Prostate gland (tissue), 2 donors: ENCODE data around the gene NEURL1B. TPM values are rescaled to one million over a fixed set of nuclear protein-coding genes. Genes with fewer than 3 reads are reported as not detected.
"Not testable (repeated sequence)": the region's sequence is repeated elsewhere in the genome, so short reads cannot be mapped to it uniquely, and the experiment has no call there.

Experiments
- DNase-seq: peaks from one replicate; pipeline ENCODE4 v3.0.0-alpha.2; 2019; ENCODE audit warnings: low spot score
- H3K27ac ChIP-seq, 2 donors: fragments of 200-600 bp; sonication (generic); 2 replicates each; pipeline ENCODE4 v1.5.1; 2017 to 2019
- H3K27me3 ChIP-seq: fragments of 200-600 bp; sonication (generic); replicated peaks from 2 replicates; pipeline ENCODE4 v1.5.1; 2019; ENCODE audit not compliant: insufficient read depth
- H3K36me3 ChIP-seq, 2 donors: fragments of 200-600 bp; sonication (generic); 1 replicate in 1 of 2; 2 replicates in 1 of 2; pipeline versions ENCODE4 v1.5.1 to v1.8.1; 2017 to 2019
- H3K4me1 ChIP-seq: fragments of 200-600 bp; sonication (generic); replicated peaks from 2 replicates; pipeline ENCODE4 v1.5.1; 2019
- H3K4me3 ChIP-seq, 2 donors: fragments of 200-600 bp; sonication (generic); 2 replicates each; pipeline ENCODE4 v1.5.1; 2017 to 2019
- H3K9me3 ChIP-seq: fragments of 200-600 bp; sonication (generic); 2 replicates; pipeline ENCODE4 v1.5.1; 2017
- POLR2A ChIP-seq: fragments of 450-650 bp; IDR thresholded peaks from one replicate; pipeline ENCODE4 v1.6.1; 2016; ENCODE audit warnings: antibody characterized with exemption, mild to moderate bottlenecking
- POLR2AphosphoS5 ChIP-seq: sonication (generic); formaldehyde crosslinking; IDR thresholded peaks from one replicate; pipeline ENCODE4 v1.6.1; 2017; ENCODE audit warnings: antibody characterized with exemption
- WGBS: methylation state at CpG from one replicate; pipeline ENCODE4 v1.1.5; 2018; 5-methylcytosine and 5-hydroxymethylcytosine counted together
- intact Hi-C: fragments of 100-400 bp; cut with DNase I; formaldehyde crosslinking; loops from one replicate; pipeline ENCODE4 v1.14.2; 2022
- total RNA-seq, 2 donors: library from RNA; depleted of rRNA; stranded (reverse); fragments of >200 nt; gene quantifications; one replicate each; pipeline ENCODE4 v1.1.0, GENCODE V29; 2016
- TF ChIP-seq, protein P1 (sequence below), 4 experiments: fragments of 200-600 bp in 2 of 4; fragments of 450-650 bp in 2 of 4; sonication (generic) in 2 of 4; IDR thresholded peaks; 1 replicate in 3 of 4; 2 replicates in 1 of 4; pipeline ENCODE4 v1.5.1; 2016 to 2019; ENCODE audit warnings: antibody characterized with exemption in 4 of 4, mild to moderate bottlenecking in 2 of 4, moderate library complexity in 2 of 4

NEURL1B gene
- total RNA-seq, 2 donors from 2014 or later = 23.9 to 39.9 TPM

DNA sequence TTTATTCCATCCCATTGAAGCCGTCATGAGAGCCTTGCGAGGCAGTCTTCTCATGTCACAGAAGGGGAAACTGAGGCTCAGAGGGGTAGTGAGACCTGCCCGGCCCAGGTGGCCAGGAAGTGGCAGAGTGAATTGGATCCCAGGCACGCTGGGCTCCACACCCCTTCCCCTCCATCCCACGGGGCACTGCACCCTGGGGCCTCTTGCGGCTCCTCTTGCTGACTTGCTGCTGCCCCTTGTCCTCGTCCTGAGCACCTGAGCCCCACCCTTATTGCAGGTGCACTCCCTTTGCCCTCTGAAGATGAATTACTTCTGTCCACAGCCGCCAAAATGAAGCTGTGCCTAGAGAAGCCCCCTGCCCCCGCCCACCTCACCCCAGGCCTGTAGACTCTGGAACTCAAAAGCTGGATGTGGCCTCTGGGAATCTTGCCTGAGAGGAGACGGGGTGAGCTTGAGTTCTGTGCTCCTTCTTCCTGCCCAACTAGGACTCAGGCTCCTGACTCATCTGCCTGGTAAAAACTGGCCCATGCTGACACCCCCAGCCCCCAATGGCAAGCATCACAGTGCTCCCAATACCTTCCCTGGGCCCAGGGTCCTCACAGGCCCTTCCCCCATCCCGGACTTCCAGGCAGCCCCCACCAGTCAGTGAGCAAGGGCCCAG is 6.4 kb downstream of the NEURL1B start:
- 78% methylated on average over 11 of the region's 11 CpGs for WGBS
- intact Hi-C loops = no loop called here

DNA sequence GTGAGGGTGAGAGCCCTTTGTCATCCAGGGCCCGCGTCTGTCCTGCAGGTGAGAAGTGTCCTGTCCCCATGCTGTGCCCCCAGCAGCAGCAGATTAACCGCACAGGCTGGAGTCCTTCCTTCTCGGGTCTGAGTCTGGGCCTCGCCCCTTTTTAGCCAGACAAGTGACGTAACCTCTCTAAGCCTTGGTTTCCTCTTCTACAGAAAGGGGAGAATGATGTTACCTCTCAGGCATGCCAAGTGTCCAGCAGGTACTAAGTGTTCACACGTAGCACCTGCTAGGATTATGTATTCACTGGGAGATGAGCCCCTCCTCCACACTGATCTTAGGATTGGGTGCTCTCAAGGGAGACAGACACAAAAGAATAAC is 6.9 kb downstream of the NEURL1B start:
- Histone ChIP-seq H3K27ac (peak overlapping the region; percentile 26 to 41), H3K4me1 (peaks cover 4% of the 10 kb centered on the region), H3K27me3 (no peaks in the 10 kb centered on the region), H3K9me3 (no peaks in the 10 kb centered on the region), H3K4me3 (no peak overlapping the region), H3K36me3 (no peaks in the 10 kb centered on the region)
- intact Hi-C loops = no loop called here
- TF ChIP-seq, protein P1, sequence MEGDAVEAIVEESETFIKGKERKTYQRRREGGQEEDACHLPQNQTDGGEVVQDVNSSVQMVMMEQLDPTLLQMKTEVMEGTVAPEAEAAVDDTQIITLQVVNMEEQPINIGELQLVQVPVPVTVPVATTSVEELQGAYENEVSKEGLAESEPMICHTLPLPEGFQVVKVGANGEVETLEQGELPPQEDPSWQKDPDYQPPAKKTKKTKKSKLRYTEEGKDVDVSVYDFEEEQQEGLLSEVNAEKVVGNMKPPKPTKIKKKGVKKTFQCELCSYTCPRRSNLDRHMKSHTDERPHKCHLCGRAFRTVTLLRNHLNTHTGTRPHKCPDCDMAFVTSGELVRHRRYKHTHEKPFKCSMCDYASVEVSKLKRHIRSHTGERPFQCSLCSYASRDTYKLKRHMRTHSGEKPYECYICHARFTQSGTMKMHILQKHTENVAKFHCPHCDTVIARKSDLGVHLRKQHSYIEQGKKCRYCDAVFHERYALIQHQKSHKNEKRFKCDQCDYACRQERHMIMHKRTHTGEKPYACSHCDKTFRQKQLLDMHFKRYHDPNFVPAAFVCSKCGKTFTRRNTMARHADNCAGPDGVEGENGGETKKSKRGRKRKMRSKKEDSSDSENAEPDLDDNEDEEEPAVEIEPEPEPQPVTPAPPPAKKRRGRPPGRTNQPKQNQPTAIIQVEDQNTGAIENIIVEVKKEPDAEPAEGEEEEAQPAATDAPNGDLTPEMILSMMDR (IDR thresholded peaks at IDR 0.05) = no peak
- TF ChIP-seq POLR2AphosphoS5 (no peak), POLR2A (no peak)
- WGBS = 69% methylated on average over 7 of the region's 7 CpGs
- DNase-seq = no peak

More for the DNA sequence above, 6.4 kb downstream of the NEURL1B start:
- TF ChIP-seq POLR2AphosphoS5 (no peak), POLR2A (no peak)
- TF ChIP-seq, protein P1 (IDR thresholded peaks at IDR 0.05) = no peak
- DNase-seq = no peak
- H3K27ac ChIP-seq = peak overlapping the region; percentile 26 to 41
- H3K9me3 ChIP-seq = no peaks in the 10 kb centered on the region
- no peak overlapping the region for H3K4me3 ChIP-seq
- H3K36me3 ChIP-seq = no peaks in the 10 kb centered on the region
- H3K4me1 ChIP-seq = peaks cover 4% of the 10 kb centered on the region
- H3K27me3 ChIP-seq = no peaks in the 10 kb centered on the region

DNA sequence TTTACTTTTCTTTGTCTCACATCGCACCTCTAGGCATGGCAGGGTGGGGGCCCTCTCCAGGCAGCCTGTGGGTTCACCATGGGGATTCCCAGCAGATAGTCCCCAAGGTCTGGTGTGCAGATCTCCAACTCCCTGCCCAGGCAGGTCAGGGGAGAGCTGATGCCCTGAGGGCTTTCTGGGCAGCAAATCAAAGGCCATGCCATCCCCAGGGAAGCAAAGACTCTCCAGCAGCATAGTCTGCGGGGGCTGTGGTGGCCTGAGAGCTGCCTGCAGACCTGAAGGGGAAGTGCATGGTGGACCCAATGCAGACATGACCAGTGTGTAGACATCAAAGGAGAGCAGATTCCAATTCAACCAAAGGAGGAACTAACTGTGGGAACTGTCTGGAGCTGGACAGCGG is 7.7 kb downstream of the NEURL1B start:
- intact Hi-C loops = no loop called here
- 66% methylated on average over 3 of the region's 3 CpGs for WGBS
- DNase-seq = no peak
- no peak for TF ChIP-seq POLR2AphosphoS5
- H3K27ac ChIP-seq = peak overlapping the region in 1 of 2 donors; percentile 41
- H3K9me3 ChIP-seq = no peaks in the 10 kb centered on the region
- no peaks in the 10 kb centered on the region for H3K36me3 ChIP-seq
- no peaks in the 10 kb centered on the region for H3K27me3 ChIP-seq
- H3K4me3 ChIP-seq = no peak overlapping the region
- H3K4me1 ChIP-seq = peaks cover 4% of the 10 kb centered on the region

DNA sequence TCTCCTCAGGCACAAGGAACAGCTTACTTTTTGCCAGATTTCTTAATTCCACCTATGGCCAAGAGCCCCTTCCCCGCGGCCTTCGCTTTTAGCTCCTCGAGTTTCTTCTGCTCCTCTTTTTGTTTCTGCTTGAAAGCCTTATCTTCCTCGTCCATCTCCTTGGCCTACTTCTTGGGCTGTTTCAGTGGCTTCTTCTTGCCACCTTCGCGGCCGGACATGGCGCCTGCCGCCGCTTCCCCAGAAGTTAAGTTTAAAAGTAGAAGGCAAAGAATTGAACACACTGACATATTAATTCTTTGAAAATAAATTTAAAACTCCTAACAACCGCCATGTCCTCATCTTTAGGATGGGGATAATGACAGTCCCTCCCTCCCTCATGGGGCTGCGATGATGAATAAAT is 15.4 kb downstream of the NEURL1B start:
- intact Hi-C loops, H3K27ac ChIP-seq, H3K9me3 ChIP-seq, H3K4me3 ChIP-seq, DNase-seq, H3K27me3 ChIP-seq, H3K36me3 ChIP-seq: not testable (repeated sequence)
- 96% methylated on average over 13 of the region's 13 CpGs for WGBS
- H3K4me1 ChIP-seq = peaks cover 12% of the 10 kb centered on the region

DNA sequence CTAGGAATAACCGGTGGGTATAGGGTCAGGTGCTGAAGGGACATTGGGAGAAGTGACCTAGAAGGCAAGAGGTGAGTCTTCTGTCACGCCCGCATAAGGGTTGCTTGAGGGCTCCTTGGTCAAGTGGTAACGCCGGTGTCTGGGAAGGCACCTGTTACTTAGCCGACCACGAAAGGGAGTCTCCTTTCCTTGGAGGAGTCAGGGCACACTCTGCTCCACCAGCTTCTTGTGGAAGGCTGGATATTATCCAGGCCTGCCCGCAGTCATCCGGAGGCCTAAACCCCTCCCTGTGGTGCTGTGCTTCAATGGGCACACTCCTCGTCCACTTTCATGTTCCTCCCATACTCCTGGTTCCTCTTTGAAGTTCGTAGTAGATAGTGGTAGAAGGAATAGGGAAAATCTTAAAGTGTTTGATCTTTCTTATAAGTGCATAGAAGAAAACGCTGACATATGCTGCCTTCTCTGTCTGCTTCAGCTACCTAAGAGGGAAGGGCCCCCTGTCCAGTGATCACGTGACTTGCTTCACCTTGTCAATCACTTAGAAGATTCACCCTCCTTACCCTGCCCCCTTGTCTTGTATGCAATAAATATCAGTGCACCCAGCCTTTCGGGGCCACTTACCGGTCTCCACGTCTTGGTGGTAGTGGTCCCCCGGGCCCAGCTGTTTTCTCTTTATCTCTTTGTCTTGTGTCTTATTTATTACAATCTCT is 16.6 kb downstream of the NEURL1B start:
- H3K4me3 ChIP-seq, H3K9me3 ChIP-seq, H3K36me3 ChIP-seq, H3K27me3 ChIP-seq, DNase-seq, intact Hi-C loops: not testable (repeated sequence)
- Histone ChIP-seq H3K27ac (peak overlapping the region; percentile 79 to 82), H3K4me1 (peaks cover 12% of the 10 kb centered on the region)
- 85% methylated on average over 17 of the region's 17 CpGs for WGBS

DNA sequence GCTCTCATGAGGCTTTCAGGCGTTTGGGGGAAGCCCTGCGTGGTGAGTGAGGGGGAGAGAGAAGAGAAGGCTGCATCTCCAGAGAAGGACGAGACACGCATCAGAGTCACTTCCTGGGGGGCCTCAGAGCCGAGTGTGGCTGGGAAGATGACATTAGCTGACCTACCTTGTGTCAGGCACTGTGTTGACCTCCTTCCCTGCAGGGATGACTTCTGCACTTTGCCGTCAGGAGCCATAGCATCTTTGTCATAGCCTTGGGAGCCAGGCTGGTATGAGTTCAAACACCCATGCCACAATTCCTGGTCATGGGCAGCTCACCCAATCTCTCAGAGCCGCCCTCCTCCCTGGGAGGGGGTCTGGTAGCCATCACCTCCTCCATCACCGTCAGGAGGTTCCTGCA is 17.3 kb downstream of the NEURL1B start:
- TF ChIP-seq POLR2AphosphoS5 (no peak), POLR2A (no peak)
- TF ChIP-seq, protein P1 (IDR thresholded peaks at IDR 0.05) = no peak
- no peaks in the 10 kb centered on the region for H3K9me3 ChIP-seq
- H3K4me1 ChIP-seq = peaks cover 12% of the 10 kb centered on the region
- 75% methylated on average over 8 of the region's 8 CpGs for WGBS
- H3K36me3 ChIP-seq = no peaks in the 10 kb centered on the region
- no peak overlapping the region for H3K4me3 ChIP-seq
- H3K27me3 ChIP-seq = no peaks in the 10 kb centered on the region
- DNase-seq = no peak
- H3K27ac ChIP-seq = peak overlapping the region; percentile 79 to 82
- intact Hi-C loops = no loop called here
